GM19395 (cell line): ENCODE results near the gene ZDBF2.
"Not testable (repeated sequence)": the region's sequence is repeated elsewhere in the genome, so short reads cannot be mapped to it uniquely, and the experiment has no call there.

ENCODE experiments used
- ATAC-seq: cut with Tn5 transposase; IDR thresholded peaks from one replicate; pipeline ENCODE4 v1.9.1; 2021; ENCODE audit warnings: mild to moderate bottlenecking, moderate library complexity; ENCODE audit not compliant: unreplicated experiment

Gene ZDBF2

DNA sequence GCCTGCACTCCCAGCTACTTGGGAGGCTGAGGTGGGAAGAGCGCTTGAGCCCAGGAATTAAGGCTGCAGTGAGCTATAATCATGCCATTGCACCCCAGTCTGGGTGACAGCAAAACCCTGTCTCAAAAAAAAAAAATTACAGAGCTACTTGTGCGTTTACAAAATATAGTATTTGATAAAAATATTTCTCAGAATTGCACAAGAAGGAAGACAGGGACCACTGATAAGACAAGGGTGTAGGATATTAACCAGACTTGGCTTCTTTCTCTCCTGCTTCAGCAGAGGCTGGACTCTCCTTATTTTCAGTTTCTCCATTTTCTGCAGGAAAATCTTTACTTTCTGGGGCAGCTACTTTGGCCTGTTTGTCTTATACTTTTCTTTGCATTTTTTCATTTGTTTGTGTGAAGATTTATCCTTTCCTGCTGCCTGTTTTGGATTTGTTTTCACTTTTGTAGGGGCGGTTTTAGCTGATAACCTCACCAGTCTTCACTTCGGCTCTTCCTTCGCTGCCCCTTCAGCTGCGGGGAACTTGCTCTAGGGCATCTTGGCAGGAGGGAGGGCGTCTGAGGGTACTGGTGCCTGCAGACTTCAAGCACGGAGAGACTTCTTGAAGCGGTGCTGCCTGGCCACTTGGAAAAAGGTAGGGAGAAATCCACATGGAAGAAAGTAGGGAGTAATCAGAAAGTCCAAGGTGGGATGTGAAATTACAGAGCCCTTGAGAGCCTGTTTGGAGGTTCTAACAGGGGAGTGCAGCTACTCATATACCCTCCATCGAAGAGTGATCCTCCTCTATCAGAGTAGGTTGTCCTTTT lies 14.9 kb upstream of the ZDBF2 start:
- ATAC-seq: no peak

DNA sequence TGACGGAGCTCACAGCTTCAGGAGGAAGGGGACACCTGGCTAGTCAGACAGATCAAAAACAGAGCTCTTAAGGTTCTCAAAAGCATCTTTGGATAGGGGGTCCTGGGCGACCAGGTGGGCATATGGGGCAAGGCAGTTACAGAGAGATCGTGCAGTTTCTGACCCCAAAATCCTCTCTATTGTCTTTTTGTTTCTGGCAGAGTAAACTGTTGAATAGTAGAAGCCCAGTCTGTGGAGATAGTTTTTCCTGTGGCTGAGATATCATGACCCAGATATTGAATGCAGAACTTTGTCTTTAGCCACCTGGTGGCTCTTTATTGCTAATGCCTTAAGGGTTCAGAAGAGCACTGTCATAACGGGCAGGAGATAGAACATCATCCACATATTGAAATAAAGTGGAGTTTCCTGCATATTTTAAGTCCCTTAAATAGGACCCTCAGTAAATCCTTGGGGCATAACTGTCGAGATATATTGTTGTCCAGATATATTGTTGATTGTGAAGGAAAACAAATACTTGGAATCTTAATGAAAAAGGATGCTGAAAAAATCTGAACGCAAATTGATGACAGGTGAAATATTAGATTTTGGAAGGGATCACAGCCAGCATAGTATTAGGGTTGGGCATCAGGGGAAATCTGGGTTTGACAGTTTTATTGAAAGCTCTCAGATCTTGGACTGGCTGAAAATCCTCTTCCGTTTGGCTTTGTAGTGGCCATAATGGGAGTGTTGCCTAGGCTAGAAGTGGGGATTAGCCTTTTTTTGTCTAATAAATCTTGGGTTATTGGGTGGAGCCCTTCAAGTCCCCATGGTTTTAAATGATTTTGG lies 14.1 kb upstream of the ZDBF2 start:
- ATAC-seq: peak; percentile 71

DNA sequence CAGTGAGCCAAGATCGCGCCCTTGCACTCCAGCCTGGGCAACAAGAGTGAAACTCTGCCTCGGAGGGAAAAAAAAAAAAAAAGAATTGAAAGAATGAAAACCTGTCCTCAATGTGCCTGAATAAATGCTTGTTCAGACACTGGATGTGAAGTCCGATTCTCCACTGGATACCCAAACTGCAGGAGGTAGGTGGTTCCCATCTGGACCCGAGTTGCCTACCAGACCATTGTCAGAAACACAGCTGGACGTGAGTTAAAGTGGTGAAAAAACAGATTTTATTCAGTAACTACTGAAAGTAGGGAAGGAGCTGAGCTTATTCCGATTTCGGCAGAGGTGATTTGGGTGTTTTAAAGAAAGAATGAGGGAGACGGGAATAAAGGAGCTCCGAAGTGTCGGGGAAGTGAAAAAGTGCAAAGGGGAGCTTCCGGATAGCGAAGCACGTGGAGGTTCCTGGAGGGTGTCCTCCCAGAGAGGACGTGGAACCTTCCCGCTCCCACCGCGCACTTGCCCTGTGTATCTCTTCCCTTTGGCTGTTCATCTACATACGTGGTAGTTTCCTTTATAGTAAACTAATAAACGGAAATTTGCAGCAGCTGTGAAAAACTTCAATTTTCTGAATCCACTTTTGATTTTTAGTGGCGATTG lies 10.4 kb upstream of the ZDBF2 start:
- no peak for ATAC-seq

DNA sequence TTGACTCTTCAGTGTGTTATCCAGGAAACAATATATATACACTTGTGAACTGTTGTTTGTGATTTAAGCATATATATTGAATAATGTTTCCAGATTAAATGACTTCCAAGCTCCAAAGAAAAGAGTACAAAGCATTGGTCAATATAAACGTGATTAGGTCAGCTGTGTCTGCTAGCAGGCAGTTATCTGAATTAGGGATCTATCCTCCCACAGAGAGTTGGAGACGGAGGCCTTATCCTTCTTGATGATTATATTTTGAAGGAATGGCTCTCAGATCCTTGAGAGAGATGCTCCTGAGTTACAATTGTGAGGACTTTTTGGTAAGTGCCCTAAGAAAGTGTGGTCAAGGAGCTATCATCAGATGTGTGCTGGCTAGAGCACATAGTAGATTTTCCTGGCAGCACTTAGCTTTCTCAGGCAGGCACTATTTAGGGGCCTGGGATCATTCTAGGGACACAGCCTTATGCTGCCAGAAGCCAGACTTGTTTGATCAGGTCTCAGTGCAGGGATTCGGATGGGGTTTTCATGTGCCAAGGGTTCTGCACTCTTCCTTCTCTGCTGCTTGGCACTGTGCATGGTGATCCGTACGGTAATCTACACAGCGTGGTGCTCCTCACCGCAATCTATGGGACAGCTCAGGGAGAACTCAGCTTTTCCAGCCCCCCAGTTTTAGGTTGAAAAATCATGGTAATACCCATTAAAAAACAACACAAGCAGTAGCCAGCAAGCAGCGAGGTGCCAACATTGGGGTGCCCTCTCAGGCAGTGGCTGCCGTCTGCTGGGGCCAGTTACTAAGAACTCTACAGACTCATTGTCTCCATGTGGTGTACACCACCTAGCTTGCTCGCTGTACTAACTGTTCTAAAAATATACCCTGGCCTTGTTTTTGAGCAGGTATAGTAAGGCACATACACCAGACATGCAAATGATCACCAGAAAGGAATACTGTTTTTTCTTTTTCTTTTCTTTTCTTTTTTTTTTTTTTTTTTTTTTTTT lies 8.0 kb upstream of the ZDBF2 start:
- no peak for ATAC-seq

DNA sequence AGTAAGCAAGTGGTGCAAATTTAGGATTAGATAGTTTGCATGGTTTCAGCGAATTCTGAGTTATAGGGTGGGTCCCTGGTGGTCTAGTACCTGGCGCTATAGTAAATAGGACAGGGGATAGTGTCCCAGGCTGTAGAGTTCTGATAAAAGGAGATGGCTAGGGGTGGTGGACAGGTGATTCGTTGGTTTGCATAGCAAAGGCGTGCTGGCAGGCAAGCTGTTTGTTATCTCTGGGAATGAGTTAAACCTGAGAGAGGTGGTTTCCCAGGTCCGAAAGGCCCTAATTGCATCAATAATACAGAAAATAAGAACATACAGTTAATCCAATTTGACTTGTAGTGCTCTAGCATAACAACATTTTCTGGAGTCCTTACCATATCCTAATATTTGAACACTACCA lies 6.9 kb upstream of the ZDBF2 start:
- no peak for ATAC-seq

DNA sequence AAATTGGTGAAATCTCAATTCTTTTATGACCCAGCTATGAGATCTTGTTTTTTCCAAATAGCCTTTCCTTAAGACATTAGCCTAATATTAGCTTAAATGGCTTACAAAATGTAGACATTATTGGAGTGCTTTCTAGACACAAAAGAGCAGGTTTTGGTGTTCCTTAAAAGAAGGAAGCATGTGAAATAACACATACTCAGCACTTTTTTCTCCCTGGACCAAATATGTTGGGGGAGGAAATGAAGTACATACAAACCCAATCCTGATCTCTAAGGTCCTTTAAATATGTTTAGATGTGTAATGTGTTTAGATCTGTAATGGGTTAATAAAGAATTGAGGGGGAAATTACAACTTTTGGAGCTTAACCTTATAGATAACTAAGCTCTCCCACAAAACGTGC lies 3.4 kb upstream of the ZDBF2 start:
- no peak for ATAC-seq

DNA sequence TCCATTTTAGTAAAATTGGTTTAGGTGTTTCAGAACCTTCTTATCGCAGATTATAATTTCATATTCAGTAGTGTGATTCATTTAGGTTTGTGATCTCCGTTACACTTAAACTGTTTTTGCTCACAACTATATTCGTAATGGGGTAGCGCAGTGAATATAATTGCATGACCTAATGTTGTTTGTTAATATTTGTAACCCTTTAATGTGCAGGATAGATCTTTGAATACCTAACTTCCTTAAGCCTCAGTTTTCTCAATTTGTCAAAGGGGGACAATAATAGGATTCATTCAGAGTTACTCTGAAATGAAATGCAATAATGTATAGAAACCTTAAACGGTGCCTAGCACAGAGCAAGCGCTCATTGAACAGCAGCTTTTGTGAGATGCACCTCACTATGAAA lies 558 bp upstream of the ZDBF2 start:
- peak; percentile 4 for ATAC-seq

DNA sequence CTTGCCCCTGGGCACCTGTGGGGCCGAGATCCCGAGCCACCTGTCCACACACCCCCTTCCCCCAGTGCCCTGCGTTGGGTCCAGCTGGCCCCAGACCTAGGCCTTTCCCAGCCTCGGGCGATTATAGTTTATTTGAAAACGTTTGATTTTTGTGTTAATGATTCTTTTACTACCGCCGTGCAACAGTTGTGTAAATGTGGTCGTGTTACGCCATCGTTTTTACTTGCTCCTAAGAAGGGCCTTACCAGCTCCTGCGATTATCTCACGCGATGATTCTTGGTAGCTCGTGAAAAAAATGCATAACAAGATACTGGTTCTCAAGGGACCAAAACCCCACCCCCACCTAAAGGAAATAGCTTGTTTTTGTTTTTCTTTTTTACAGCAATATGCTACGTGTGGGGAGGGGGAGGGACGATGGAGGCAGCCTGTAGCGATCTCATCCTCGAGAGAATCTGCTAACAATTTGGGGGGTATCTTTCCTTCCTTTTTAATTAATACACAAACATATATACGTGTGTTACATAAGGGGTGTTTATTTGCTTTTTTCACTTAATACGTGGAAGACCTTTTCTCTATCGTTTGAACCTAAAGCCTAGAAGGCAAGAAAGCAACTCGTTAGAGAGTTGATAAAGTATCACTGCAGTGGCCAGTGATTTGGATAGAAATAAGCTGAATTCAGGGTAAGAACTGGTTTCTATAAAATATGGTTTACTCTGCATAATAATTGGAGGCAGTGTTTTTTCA lies 1.0 kb downstream of the ZDBF2 start:
- peak; percentile 45 for ATAC-seq

DNA sequence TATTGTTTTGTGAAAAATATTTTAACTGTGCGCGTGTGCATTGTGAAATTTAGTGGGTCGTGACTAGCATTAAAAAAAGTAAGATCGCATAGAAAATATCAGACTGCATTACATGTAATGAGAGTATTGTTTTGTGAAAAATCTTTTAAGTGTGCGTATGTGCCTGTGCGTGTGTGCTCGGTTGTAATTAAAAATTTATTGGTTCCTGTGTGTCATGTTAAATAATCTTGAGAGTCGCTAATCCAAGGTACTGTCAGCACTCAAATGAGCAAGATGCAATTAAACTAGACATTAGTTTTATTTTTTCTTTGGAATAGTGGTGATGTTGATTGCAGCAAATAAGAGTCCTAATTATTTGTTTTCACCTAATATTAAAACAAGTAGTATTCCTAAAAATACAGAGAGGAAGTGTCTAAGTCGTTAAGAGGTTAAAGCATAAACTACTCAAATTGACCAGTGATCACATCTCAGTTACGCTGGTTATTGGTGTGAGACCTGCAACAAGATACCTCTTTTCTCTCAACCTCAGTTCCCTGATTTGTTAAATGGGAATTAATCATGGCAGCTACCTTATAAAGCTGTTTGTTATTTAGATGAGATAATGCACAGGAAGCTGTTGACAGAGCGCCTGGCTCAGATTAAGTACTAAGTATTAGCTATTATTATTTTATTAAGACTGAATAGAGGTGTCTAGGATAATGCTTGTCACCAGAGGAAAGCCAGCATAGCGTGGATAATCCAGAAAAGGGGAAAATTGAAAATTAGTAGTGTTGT lies 1.9 kb downstream of the ZDBF2 start:
- no peak for ATAC-seq

DNA sequence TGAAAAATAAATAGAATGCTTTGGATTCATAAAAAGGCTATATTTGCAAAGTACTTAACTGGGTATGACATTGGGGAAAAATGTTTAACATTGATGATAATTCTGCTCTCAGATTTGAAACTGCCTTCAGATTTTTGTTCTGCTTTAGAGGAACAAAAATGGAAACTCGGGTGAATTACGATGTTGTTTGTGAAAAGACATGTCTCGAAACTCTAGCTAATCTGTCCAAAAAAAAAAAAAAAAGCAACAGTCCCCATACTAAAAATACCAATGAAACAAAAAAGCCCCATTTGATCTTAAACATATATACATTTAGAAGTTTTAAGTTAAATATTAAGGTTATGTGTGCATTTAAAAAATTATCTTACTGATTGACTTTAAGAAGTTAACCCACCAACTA lies 3.0 kb downstream of the ZDBF2 start:
- no peak for ATAC-seq

DNA sequence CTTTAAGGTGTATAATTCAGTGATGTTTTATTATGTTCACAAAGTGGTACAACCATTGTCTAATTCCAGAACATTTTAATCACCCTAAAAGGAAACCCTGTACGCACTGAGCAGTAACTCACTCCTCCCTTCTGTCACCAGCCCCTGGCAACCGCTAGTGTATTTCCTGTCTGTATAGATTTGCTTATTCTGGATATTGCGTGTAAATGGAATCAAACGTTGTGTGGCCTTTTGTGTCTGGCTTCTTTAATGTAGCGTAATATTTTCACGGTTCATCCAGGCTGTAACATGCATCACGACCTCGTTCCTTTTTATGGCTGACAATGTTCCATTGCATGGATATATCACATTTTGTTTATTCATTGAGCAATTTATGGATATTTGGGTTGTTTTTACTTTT lies 8.3 kb downstream of the ZDBF2 start:
- no peak for ATAC-seq

DNA sequence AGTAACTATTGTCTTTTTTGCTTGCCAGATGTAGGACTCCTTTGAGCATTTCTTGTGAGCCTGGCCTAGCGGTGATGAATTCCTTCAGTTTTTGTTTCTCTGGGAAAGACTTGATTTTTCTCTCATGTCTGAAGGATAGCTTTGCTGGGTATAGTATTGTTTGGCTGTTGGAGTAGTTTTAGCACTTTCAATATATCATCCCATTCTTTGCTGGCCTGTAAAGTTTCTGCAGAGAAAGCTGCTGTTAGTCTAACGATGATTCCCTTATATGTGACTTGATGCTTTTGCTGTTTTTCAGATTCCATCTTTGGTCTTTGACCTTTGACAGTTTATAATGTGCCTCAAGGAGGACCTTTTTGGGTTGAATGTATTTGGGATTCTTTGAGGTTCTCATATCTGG lies 12.7 kb downstream of the ZDBF2 start:
- ATAC-seq: no peak

DNA sequence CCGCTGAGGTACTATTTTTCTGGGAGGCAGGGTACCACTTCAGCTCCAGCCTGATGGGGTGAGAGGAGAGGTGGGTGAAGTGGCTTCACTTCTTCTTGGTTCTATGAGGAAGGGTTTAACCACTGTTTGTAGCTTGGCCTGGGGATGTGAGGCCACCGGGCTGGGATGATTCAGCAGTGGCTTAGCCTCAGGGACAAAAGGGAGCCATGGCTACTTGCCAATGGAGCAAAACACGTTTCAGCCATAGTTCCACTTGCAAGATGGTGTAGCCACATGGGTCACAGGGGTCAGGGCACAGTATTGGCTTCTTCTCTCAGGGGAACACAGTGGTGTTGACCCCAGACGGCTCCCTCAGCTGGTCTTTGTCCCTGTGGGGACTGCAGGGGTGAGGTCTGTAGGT lies 14.9 kb downstream of the ZDBF2 start:
- ATAC-seq: no peak

DNA sequence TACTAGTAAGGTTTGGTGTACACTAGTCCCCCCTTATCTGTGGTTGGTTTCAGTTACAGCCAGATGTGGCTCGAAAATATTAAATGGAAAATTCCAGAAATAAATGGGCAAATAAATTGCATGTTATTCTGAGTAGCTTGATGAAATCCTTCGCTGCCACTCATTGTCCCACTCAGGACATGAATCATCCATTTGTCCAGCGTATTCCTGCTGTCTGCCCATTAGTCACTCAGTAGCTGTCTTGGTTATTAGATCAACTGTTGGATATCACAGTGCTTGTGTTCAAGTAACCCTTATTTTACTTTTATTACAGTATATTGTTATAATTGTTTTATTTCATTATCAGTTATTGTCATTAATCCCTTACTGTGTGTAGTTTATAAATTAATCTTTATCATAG lies 21.7 kb downstream of the ZDBF2 start:
- no peak for ATAC-seq

DNA sequence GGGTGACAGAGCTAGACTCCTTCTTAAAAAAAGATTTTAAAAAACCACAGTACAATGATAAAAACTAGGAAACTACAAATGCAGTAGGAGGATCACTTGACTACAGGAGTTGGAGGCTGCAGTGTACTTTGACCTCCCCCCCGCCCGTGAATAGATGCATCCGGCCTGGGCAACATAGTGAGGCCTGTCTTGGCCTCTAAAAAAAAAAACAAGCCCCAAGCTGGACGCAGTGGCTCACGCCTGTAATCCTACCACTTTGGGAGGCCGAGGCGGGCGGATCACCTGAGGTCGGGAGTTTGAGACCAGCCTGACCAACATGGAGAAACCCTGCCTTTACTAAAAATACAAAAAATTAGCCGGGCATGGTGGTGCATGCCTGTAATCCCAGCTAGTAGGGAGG lies 25.1 kb downstream of the ZDBF2 start:
- not testable (repeated sequence) for ATAC-seq

DNA sequence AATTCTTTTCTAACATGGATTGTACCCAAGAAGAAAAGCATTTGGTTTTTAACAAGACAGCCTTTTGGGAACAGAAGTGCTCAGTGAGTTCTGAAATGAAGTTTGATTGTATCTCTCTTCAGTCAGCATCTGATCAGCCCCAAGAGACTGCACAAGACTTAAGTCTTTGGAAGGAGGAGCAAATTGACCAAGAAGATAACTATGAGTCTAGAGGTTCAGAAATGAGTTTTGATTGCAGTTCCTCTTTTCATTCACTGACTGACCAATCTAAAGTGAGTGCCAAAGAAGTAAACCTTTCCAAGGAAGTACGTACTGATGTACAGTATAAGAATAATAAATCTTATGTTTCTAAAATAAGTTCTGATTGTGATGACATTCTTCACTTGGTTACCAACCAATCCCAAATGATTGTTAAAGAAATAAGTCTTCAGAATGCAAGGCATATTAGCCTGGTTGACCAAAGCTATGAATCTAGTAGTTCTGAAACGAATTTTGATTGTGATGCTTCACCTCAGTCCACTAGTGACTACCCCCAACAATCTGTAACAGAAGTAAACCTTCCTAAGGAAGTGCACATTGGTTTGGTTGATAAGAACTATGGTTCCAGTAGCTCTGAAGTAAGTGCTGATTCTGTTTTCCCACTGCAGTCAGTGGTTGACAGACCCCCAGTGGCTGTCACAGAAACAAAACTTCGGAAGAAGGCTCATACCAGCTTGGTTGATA lies 31.2 kb downstream of the ZDBF2 start:
- peak; percentile 93 for ATAC-seq

DNA sequence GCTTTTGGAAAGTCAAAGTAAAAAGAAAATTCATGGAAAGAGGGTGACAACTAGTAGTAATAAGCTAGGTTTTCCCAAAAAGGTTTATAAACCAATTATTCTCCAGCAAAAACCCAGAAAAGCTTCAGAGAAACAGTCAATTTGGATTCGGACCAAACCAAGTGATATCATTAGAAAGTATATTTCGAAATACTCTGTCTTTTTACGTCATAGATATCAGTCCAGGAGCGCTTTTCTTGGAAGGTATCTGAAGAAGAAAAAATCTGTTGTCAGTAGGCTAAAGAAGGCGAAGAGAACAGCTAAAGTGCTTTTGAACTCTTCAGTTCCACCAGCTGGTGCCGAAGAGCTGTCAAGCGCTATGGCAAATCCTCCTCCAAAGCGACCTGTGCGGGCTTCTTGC lies 36.6 kb downstream of the ZDBF2 start:
- no peak for ATAC-seq

DNA sequence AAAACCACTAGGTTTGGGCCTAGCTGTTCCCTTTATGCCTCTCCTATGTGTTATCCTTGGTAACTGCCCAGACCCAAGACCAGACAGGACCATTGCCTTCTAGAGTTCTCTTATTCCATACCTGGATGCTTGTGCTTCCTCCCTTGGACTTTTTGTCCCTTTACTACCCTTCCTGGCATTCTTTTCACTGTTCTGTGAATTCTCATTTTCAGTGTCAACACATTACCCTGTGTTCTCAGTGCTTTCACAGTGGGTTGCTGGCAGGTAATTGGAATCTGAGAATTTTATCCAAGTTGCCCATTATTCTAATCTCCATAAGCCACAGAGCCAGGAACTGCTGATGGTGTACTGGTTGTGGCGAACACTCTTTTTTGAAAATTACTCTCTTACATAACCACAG lies 41.7 kb downstream of the ZDBF2 start:
- ATAC-seq: no peak

DNA sequence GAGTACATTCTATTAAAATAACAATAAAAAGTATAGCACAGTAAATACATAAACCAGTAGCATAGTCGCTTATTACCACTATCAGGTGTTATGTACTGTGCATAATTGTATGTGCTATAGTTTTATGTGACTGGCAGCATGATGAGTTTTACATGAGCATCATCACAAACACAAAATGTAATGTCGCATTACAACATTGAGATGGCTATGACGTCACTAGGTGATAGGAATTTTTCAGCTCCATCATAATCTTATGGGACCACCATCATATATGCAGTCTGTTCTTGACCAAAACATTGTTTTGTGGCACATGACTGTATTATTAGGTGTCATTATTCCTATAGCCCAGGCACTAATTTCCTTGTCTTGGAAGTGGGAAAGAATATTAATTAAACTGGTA lies 48.6 kb downstream of the ZDBF2 start:
- ATAC-seq: no peak
